Measurements from ENCODE around the gene STXBP6. TPM values are rescaled to one million over a fixed set of nuclear protein-coding genes. Genes with fewer than 3 reads are reported as not detected.
"Not testable (repeated sequence)": the region's sequence is repeated elsewhere in the genome, so short reads cannot be mapped to it uniquely, and the experiment has no call there.

The STXBP6 gene
- total RNA-seq, 2 experiments from 2014 or later: 0.10 to 0.34 TPM

DNA sequence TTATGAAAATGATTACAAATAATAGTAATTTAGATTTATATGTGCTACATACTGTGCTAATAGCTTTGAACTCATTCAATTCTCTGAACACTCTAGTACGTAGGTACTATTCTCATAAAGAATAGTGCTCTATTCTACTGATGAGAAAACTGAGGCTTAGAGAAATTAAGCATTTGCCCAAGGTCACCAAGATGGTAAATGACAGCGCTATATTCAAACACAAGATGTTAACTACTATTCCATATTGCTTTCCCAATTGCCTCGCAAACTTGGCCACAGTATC is 233.1 kb downstream of the STXBP6 start:
- POLR2A ChIA-PET: no interaction called here
- CTCF ChIA-PET: interaction anchor here (1.8 kb wide), 1 partner anchor 37 kb away, joined by 3 read pairs; no protein-coding TSS in a partner anchor

GRCh38 chr14:24816011-24816928 is 233.7 kb downstream of the STXBP6 start:
- ChIA-PET POLR2A (no interaction called here), CTCF (interaction anchor here (1.8 kb wide), 1 partner anchor 38 kb away, joined by 3 read pairs; no protein-coding TSS in a partner anchor)

- ChIA-PET POLR2A (no interaction called here), CTCF (interaction anchor here (1.8 kb wide), 1 partner anchor 38 kb away, joined by 3 read pairs; no protein-coding TSS in a partner anchor)
Measured at GRCh38 chr14:24815543-24815942, 234.4 kb downstream of the STXBP6 start.

DNA sequence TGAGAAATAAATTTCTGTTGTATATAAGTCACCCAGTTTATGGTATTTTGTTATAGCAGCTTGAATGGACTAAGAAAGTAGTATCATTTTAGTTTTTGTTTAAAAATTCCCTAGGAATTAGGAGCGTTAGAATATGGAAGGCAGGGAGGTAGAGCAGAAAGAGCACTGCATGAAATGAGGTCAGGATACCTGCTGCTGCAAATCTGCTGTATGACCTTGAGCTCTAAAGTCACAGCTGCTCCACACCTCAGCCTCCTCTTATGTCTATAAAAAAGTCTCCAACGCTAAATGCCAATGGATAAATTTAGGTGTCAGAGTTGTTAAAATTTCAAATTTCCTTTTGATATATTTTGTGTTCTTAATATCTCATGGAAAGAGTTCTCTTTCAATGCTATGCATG is 235.0 kb downstream of the STXBP6 start:
- ChIA-PET CTCF (interaction anchor here (1.8 kb wide), 1 partner anchor 39 kb away, joined by 3 read pairs; no protein-coding TSS in a partner anchor), POLR2A (no interaction called here)

DNA sequence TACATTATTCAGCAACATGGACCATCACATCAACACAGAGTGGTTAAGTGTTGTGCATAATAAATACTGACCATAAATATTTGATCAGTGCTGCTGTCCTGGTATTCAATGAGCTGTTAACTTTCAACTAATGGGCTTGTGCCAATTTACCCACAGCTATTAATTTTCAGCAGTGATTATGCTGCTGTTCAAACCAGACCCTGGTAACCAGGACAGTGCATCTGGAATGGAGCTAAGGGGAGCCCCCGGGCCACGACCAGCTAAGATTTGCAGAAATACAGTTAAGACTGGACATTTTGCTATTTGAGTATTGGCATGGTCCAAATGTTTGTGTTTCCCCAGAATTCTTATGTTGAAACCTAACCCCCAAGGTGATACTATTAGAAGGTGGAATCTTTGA is 235.6 kb downstream of the STXBP6 start:
- CTCF ChIA-PET: no interaction called here
- POLR2A ChIA-PET: no interaction called here

GRCh38 chr14:24813819-24814259 is 236.1 kb downstream of the STXBP6 start:
- POLR2A ChIA-PET: no interaction called here
- CTCF ChIA-PET: no interaction called here

DNA sequence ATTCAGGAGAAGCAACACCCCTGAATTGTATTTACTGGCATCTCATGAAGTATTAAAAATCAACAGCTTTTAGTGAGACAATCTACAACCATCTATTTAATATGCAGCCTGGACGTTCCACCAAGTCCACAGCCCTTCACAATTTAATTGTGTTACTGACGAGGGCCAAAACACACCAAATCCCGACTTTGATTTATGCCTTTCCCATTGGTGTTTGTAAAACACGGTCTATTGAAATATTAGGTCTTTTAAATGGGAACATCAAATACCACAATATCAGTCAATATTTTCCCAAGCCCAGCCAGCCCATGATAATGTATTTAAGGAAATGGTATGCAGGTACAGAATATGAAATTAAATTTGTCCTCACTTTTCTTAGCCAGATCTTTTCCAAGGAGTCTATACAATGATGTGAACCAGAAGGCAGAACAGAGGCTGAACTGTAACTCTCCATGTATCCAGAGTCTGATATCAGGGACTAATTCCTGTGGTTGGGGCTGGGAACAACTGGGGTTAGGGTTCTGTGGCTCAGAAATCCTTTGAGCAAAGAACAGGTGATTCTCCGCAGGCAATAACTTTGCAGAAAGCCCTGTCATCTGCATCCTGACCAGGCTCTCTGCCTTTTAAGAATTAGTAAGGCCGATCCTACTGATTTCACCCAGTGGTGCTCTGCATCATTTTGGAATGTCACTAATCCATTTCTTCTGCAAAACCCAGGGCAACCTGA is 236.7 kb downstream of the STXBP6 start:
- ChIA-PET CTCF (no interaction called here), POLR2A (no interaction called here)

GRCh38 chr14:24809135-24809534 is 240.8 kb downstream of the STXBP6 start:
- ChIA-PET CTCF (no interaction called here), POLR2A (no interaction called here)

DNA sequence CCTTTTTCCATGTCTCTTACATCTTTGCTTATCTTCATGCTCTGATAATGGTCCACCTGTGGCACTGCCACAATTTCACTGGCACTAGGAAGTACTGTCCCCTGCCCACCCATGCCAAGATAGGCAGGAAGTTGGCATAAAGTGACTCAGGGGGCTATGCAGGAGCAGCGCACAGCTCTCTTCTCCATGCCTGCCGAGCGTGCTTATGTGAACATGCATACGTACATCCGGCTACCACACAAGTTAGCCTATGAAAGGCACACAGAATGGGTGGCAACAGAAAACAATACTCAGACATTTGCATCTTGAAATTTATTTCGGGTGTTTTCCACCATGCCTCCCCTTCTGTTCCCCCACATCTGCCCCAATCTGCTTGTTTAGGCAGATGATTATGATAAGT is 241.5 kb downstream of the STXBP6 start:
- ChIA-PET CTCF (no interaction called here), POLR2A (no interaction called here)

DNA sequence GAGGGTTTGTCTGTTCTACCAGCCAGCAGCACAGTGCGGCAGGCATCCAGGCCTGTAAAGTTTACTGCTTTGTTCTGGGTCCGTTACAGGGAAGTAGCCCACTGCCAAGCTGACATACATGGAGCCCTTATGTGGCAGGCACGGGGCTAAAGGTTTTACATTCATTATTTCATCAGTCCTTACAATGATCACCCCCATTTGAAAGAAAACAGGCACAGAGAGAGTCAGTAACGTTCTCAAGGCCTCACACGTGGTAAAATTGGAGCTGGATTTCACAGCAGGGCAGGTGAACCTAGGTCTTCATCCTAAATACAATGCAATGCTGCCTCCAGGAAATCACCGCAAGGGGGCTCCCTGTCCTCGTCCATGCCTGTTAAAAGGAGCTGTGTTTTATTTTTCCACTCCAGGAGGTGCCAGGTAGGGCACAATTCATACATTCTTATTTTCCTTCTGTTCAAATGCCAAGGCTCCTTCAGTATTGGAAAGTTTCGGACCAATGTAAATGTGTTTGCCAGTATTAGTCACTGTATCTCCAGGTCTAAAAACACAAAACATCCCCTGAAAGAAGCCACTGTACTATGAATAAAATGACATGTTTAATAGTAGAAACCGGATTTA is 243.8 kb downstream of the STXBP6 start:
- ChIA-PET POLR2A (no interaction called here), CTCF (interaction anchor here (0.6 to 1.0 kb wide), 3 partner anchors 230 to 325 kb away, joined by 3 to 4 read pairs (median 3); no protein-coding TSS in a partner anchor)

- POLR2A ChIA-PET: no interaction called here
- CTCF ChIA-PET: interaction anchor here (1.0 kb wide), 1 partner anchor 95 kb away, joined by 3 read pairs; no protein-coding TSS in a partner anchor
Measured at GRCh38 chr14:24804552-24805212, 245.3 kb downstream of the STXBP6 start.

GRCh38 chr14:24803933-24804494 is 245.9 kb downstream of the STXBP6 start:
- POLR2A ChIA-PET: no interaction called here
- CTCF ChIA-PET: no interaction called here

DNA sequence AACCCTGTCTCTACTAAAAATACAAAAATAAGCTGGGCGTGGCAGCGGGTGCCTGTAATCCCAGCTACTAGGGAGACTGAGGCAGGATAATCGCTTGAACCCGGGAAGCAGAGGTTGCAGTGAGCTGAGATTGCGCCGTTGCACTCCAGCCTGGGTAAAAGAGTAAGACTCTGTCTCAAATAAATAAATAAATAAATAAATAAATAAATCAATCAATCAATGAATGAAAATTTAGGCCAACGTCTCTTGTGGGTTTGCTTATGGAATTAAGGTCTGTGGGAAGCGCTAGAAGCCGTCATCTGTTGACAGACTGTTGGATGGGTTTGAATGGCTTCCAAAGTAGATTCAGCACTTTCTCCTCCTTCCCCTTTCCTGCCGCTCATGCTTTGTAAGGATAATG is 246.5 kb downstream of the STXBP6 start:
- CTCF ChIA-PET, POLR2A ChIA-PET: not testable (repeated sequence)

DNA sequence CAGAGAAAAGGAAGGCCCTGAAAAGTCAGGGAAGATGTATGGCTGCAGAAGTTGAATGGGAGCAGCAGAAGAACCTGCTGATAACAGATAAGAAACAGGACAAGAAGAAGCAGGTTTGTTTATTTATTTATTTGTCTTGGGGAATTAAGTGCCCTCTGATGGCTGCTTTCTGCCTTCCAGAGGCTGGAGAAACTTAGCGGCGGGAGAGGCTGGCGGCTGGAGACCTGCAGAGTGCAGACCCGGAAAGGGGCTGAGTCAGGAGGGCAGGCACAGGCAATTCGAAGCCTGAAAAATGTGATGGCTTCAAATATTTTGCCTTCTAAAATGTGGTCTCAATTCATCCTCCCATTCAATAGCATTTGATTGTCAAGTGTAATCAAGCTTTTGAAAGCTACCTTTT is 247.7 kb downstream of the STXBP6 start:
- POLR2A ChIA-PET: no interaction called here
- CTCF ChIA-PET: interaction anchor here (0.6 to 0.7 kb wide), 2 partner anchors 60 to 111 kb away, joined by 3 to 4 read pairs; no protein-coding TSS in a partner anchor

- ChIA-PET CTCF (no interaction called here), POLR2A (no interaction called here)
Measured at GRCh38 chr14:24801024-24801423, 248.9 kb downstream of the STXBP6 start.

GRCh38 chr14:24798911-24799462 is 251.0 kb downstream of the STXBP6 start:
- CTCF ChIA-PET: no interaction called here
- POLR2A ChIA-PET: no interaction called here

GRCh38 chr14:24795406-24795805 is 254.5 kb downstream of the STXBP6 start:
- CTCF ChIA-PET: no interaction called here

DNA sequence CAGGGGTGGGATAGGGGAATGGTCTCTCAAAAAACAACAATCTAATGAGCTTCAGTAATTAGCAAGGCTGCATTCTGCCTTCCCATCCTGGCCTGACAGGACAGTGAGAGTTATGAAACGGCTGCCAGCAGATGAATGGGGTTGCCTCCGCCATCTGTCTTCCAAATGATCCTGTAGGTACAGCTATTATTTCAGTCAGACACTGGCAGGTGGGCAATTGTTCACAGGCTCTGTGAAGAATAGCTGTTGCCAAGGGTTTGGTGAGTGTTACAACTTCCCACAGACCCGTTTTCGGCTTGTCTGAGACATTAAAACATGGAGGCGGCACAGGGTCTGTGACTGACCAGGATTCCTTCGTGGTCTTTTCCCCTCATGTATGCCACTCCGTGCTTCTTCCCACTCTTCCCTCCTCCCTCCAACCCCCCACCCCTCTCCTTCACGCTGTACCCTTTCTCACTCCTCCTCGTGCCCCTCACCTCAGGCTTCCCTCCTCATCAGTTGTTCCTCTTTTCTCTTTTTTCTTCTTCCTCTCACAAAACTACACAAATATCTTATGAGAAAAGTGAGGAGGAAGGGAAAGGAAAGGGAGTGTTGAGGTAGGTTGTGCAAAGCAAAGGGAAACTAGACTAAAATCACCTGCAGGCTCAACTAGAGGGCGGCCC is 255.2 kb downstream of the STXBP6 start:
- ChIA-PET POLR2A (no interaction called here), CTCF (no interaction called here)

More at GRCh38 chr14:24795406-24795805, 254.5 kb downstream of the STXBP6 start:
- POLR2A ChIA-PET: no interaction called here

DNA sequence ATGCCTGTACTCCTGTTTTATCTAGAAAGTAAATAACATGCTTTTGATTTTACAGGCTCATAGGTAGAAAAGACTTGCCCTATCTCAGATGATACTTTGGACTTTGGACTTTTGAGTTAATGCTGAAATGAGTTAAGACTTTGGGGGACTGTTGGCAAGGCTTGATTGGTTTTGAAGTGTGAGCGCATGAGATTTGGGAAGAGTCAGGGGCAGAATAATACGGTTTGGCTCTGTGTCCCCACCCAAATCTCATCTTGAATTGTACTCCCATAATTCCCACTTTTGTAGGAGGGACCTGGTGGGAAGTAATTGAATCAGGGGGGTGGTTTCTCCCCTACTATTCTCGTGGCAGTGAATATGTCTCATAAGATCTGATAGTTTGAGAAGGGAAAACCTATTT is 259.8 kb downstream of the STXBP6 start:
- ChIA-PET CTCF (no interaction called here), POLR2A (no interaction called here)

Measured in activated CD8-positive, alpha-beta memory T cell treated with anti-CD3 and anti-CD28 coated beads for 36 hours (primary cell).